Erythroblast (primary cell): ENCODE measurements around the gene MIB1.

ENCODE experiments used
- GATA1 ChIP-seq: IDR thresholded peaks from 2 replicates; pipeline ENCODE4 v1.6.1; 2011; ENCODE audit warnings: low read depth, mild to moderate bottlenecking, control low read depth, low read length, moderate library complexity
- POLR2A ChIP-seq: IDR thresholded peaks from 2 replicates; pipeline ENCODE4 v1.6.1; 2011; ENCODE audit warnings: mild to moderate bottlenecking, low read length

- TF ChIP-seq POLR2A, result no peak
- TF ChIP-seq GATA1, result no peak
These were observed 7.6 kb upstream of the MIB1 start for GRCh38 chr18:21733011-21733410.
